GM19351 (cell line): ENCODE measurements around the gene NME4.
A peak's percentile ranks its signal among the peaks of the same experiment; 100 is the strongest.
"Not testable (repeated sequence)": the region's sequence is repeated elsewhere in the genome, so short reads cannot be mapped to it uniquely, and the experiment has no call there.

ENCODE experiments used
- ATAC-seq: cut with Tn5 transposase; IDR thresholded peaks from one replicate; pipeline ENCODE4 v1.9.1; 2021; ENCODE audit warnings: mild to moderate bottlenecking, moderate library complexity; ENCODE audit not compliant: unreplicated experiment

NME4 gene

GRCh38 chr16:397135-397661 lies at the start of gene NME4:
TSS of gene NME4 (plus strand) at chr16:397199. CDS start at chr16:397223, 24 bp downstream.
- no peak for ATAC-seq

DNA sequence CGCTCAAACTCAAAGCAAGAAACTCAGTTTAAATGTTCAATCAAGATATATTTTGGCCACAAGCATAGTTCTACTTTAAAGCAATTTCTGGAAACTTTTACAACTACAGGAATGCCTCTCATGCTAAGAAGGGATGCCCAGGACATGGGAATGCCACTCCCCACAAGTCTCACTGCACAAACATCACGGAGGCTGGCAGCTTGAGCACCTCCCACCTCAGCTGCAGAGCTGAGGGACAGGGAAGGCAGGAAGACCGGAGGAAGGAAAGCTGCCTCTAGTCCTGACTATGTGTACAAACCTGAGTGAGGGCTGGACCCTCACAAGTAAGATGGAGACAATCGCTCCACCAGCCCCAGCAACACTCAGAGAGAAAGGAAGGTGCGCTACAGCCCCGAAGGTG lies 49.8 kb upstream of the NME4 start:
- ATAC-seq, result no peak

GRCh38 chr16:348495-348894 lies 48.5 kb upstream of the NME4 start:
- not testable (repeated sequence) for ATAC-seq

GRCh38 chr16:349211-349610 lies 47.8 kb upstream of the NME4 start:
- peak; percentile 32 for ATAC-seq

DNA sequence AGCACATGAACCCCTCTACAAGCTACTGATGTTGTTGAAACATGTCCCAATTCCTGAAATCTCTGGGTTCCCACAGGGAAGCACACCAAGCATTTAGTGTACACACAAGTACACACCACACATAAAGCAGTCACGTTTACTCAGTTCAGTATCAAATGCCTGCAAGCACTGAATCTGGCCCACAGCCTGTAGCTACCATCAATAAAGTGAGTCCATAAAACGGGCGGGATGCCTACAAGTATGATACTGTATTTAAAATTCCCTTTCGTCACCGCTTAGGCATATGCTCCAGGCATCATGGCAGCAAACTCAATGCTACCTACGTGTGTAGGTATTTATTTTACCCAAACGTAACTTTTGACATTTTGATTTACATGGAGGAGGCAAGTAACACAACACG lies 46.8 kb upstream of the NME4 start:
- ATAC-seq, result no peak

DNA sequence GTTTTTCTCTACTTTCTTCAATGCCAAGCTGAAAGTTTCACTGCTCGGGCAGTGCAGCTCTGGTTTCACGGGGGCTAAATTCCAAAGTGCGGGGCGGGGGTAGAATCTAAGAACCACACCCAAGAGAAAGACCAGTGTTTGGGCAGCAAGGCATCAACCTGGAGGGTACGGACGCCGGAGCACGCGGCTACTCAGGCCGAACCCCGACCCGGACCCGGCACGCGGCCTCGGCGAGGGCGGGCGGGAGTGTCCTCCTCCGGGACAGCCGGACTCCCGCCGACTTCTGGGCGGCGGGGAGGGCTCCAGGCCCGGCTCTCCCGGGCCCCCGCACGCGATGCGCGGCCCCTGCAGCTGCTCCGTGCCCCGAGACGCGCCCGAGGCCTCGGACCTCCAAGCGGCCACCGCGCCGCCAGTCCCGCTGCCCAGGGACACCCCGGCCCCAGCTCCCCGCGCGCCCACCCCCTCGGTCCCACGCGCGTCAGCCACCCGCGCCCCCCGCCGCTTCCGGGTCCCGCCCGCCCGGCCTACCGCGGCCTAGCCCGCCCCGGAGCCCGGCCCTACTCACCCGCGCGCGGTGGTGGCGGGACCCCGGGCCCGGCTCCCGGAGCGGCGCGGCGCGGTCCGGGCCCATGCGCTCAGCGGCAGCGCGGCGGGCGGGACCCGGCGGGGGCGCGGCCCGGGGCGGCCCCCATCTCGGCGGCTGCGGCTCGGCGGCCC lies 45.0 kb upstream of the NME4 start:
- peak; percentile 17 for ATAC-seq

DNA sequence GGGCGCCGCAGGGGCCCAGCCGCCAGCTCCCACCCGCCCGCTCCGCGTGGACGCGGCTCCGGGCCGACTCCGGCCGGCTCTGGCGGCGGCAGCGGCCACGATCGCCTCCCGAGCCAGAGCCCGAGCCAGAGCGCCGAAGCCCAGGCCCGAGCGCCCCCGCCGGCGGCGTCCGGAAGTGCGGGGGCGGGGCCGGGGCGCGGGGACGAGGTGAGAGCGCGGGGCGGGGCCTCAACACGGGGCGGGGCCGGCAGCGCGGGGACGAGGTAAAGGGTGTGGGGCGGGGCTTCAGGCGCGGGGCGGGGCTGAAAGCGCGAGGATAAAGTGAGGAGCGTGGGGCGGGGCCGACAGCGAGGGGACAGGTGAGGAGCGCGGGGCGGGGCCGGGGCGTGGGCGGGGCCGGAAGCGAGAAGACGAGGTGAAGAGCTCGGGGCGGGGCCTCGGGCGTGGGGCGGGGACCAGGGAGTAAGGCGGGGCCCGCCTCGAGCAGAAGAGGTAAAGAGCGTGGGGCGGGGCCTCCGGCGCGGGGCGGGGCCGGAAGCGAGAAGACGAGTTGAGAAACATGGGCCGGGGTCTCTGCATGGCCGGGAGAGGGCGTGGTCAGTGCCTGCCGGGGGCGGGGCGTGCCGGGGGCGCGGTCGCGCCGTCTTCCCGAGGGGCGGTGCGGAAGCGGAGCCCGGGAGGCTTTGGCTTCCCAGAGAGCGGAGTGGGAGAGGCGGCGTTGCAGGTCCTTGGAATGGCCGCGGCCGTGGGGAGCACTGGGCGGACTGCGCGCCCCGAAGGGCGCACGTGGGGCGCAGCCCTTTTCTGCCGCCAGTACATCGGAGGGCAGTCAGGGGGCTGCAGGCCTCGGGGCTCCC lies 44.2 kb upstream of the NME4 start, which contains the start of gene AXIN1:
Gene AXIN1 (minus strand): TSS at position 177 of the 857 bp plus-strand sequence. CDS start 5,698 bp downstream, outside the sequence.
- ATAC-seq, result peak; percentile 54

DNA sequence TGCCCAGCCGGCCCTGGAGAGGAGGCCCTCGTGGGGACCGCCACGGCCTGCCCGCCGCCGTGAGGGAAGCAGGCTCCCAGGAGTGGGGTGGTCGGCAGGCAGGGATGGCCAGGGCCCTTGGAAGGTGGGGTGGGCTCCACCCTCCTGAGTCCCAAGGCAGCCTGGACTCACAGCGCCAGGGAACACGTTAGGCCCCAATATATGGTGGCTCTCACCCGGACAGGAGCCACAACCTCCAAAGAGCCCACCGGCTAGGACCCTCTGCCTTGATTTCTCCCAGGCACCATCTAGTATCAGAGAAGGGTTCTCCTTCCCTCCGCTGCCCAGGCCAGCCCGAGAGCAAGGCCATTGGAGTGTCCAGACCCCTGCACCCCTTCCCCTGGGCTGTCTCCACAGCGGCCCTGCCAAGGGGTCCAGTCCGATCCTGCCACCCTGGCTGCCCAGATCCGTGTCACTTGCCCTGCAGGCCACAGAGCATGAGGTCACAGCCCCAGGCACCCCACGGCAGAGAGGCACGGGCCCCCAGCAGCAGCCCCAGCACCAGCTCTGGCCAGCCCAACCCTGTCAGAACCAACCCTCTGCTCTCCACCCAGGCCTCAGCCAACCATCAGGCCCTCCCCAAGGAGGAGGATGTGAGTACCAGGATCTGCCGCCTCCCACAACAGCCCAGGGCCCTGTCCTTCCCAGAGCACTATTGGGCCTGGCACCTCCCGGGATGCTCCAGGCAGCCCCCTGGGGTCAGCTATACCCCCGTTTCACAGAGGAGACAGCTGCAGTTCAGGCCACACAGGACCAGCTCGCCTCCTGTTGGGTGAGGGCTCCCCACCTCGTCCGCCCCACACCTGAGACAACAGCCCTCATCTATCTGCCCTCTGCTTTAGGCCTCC lies 43.4 kb upstream of the NME4 start:
- no peak for ATAC-seq

DNA sequence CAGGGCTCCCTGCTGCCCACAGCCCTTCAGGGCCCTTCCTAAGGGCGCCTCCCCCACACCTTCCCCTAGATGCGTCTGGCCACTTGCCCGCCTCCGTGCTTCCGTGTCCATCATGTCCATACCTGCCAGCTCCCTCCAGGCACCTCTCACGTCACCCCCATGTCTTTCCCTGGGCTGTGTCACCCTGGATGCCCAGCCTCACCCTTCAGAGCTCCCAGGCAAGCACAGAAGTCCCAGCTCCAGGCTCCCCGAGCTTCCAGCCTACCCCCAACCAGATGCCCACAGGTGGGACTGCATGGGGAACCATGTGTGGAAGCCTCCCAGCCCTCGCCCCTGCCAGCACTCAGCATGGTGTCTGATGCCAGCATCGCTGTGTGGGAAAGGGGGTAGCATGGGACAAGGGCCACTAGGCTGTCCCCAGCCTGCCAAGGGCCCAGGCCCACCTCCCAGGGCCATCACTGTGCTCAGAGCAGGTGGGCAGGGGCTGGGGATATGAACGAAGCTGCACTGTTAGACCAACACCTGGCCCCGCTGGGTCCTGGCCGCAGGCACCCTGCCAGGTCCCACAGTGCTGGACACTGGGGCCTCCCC lies 42.6 kb upstream of the NME4 start:
- ATAC-seq, result no peak

DNA sequence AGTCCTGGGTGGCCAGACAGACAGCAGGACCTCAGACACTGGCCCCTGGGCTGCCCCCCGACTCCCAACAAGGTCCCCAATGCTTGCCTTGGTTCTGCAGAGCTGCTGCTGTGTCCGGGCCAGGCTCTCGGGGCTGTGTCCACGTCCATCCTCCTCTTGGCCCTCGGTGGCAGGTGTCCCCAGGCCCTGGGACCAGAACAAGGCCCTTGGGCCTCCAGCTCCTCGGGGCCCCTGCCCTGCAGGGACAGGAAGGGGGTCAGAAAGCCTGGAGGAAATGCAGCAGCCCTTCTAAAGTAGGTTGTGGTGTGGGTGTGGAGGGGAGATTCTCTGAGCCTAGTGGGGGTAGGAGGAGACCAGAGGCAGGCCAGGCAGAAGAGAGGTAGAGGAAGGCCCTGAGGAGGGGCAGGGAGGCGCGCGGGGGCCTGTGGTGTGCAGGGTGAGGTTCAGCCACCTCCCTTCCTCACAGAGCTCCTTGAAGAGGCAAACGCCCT lies 42.0 kb upstream of the NME4 start:
- no peak for ATAC-seq

DNA sequence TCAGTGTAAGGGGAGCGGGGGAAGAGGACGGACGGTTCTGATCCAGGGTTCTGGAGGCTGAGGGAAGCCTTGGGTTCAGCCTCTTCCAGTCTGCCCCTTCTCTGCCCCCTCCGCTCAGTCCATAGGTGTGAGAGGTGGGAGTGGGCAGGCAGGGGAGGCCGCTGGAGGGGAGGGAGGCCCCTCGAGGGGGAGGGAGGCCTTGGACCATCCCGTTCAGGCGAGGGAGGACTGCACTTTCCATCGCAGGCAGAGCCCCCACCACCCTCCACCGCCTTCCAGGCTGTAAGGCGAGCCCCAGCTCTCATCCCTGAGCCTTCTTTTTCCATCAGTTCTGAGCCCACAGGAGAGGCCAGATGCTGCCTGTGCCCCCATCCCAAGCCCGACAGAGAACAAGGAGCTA lies 40.3 kb upstream of the NME4 start:
- no peak for ATAC-seq

DNA sequence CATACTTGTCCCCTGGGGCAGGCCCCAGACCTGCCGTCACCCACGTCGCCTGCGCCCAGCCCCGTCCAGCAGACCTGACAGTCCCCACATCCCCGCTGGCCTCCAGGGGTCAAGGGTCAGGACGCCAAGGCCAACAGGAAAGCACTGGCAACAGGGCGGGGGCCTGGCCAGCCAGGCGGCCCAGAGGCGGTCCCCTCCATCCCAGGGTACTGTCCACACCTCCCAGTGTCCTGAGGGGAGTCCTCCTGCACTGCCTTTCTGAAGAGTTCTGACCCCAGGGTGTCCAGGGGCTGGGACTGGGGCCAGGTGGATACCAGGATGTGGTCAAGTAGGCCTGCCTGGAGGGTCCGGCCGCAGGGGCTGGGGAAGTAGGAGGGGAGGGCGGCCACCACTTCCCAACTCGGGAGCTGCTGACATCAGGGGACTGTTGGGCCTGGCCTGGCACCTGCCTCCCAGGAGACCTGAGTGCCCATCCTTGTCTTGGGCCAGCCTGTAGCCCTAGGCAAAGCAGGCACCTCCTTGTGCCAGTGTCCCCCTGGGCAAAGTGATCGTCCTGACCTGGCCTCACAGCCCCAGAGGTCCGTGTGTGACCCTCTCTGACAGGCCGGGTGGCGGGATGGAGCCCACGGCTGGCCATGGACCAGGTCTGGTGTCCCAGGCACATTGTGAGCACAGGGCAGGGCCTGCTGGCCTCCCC lies 37.8 kb upstream of the NME4 start:
- no peak for ATAC-seq

DNA sequence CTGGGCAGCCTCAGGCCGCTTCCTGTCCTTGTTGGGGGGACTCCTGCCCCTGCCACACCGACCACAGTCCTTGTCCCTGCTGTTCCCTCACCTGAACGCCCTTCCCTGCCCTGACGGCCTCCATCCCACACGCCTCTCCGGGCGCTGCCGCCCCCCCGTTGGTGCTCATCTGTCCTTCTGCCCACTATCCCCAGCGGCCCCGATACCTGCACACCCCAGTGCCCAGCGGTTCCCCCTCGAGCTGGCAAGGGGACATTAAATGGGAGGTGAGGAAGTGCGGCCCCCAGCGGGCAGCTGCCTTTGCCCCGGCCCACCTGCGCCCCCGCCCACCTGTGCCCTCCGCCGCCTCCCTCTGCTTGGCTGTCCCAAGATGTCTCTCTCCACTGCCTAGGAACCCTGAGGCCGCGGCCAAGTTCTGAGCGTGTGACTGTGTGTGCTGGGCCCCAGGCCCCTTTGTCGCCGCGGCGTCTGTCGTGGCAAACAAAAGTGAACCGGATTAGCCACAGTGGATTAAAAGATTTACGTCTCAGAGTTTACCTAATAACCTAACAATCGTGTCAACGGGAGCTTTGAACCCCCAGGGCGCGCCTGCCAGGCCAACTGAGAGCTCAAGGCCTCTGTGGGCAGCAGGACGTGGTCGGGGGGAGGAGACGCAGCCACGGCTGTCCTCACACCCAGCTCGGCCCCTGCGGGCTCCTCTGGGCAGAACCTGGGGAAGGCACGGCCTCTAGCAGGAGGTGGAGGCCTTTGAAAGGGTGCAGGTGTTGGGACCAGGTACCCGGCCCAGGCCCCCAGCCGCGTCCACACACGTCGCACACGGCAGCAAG lies 36.9 kb upstream of the NME4 start:
- ATAC-seq, result no peak

DNA sequence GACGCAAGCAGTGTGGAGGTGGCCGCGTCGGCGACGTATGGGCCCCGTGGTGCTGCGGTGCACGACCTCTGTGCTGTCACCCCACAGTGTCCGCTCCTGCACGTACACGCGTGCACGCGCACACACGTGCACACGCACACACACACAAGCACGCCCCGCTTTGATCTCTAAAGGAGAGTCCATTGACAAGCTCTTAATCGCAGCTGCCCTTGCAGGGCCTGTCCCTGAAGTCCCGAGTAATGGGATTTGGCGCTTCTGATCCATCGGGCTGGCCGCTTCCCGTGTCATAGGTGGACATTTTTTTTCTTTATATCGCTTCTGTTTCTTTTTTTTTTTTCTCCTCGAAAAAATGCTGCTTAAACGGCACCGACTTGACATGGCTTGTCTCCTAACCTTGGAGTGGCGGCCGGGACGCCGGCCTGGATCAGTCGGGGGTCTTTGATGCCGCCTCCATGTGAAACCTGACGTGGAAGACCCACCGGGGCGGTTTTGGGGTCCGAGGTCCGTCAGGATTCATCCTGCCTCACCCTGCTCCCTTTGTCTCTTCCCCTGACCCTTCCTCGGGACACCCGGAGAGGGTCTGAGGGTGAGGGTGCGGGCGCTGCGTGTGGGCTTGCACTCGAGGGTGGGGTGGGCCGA lies 36.2 kb upstream of the NME4 start:
- ATAC-seq, result no peak

GRCh38 chr16:361341-361871 lies 35.6 kb upstream of the NME4 start:
- ATAC-seq, result no peak

- ATAC-seq, result no peak
Observed at GRCh38 chr16:361872-362701, 34.9 kb upstream of the NME4 start.

DNA sequence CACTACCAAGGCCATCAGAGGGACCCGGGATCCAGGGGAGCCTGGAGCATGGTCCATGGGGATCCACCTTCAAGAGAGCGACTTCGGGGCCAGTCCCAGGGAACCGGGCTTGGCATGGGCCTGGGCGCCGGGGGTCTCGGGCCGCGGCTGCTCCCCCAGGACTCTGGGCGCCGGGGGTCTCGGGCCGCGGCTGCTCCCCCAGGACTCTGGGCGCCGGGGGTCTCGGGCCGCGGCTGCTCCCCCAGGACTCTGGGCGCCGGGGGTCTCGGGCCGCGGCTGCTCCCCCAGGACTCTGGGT lies 34.3 kb upstream of the NME4 start:
- not testable (repeated sequence) for ATAC-seq
